CD4-positive, alpha-beta T cell treated with Interferon alpha-2 for 1 hour (primary cell): ENCODE measurements around the gene TSC22D1.

Source experiments
- DNase-seq, 2 donors: peaks; one replicate each; pipeline ENCODE4 v3.0.0-alpha.2; 2020 to 2022

TSC22D1 gene

GRCh38 chr13:44575741-44576350, at the start of gene TSC22D1:
Gene TSC22D1 (minus strand): TSS chr13:44576330. CDS start chr13:44576074, 256 bp downstream.
- DNase-seq, result peak; percentile 54 to 77

- no peak for DNase-seq
Measured at GRCh38 chr13:44622708-44623107, 46.6 kb upstream of the TSC22D1 start.

GRCh38 chr13:44622261-44622660, 46.1 kb upstream of the TSC22D1 start:
- no peak for DNase-seq

- no peak for DNase-seq
Measured at GRCh38 chr13:44620057-44620456, 43.9 kb upstream of the TSC22D1 start.

GRCh38 chr13:44619651-44620050, 43.5 kb upstream of the TSC22D1 start:
- DNase-seq, result no peak

- no peak for DNase-seq
Measured at GRCh38 chr13:44618326-44618725, 42.2 kb upstream of the TSC22D1 start.

GRCh38 chr13:44617648-44618047, 41.5 kb upstream of the TSC22D1 start:
- DNase-seq, result no peak

GRCh38 chr13:44609137-44609536, 33.0 kb upstream of the TSC22D1 start:
- DNase-seq, result no peak

GRCh38 chr13:44605721-44606120, 29.6 kb upstream of the TSC22D1 start:
- DNase-seq, result no peak

- no peak for DNase-seq
Measured at GRCh38 chr13:44605275-44605674, 29.1 kb upstream of the TSC22D1 start.

GRCh38 chr13:44601586-44601985, 25.5 kb upstream of the TSC22D1 start:
- DNase-seq, result no peak

- peak in 1 of 2 donors; percentile 19 for DNase-seq
Measured at GRCh38 chr13:44593861-44594592, 17.9 kb upstream of the TSC22D1 start.

- DNase-seq, result no peak
Measured at GRCh38 chr13:44592216-44592847, 16.2 kb upstream of the TSC22D1 start.

- DNase-seq, result no peak
Measured at GRCh38 chr13:44591316-44591715, 15.2 kb upstream of the TSC22D1 start.

GRCh38 chr13:44583137-44583536, 7.0 kb upstream of the TSC22D1 start:
- no peak for DNase-seq

- no peak for DNase-seq
Measured at GRCh38 chr13:44578067-44578400, 1.9 kb upstream of the TSC22D1 start.

GRCh38 chr13:44577236-44578066, 1.3 kb upstream of the TSC22D1 start:
- DNase-seq, result peak; percentile 95 to 96

GRCh38 chr13:44576351-44577235, 463 bp upstream of the TSC22D1 start:
- no peak for DNase-seq

- peak in 1 of 2 donors; percentile 5 for DNase-seq
Measured at GRCh38 chr13:44575035-44575434, 1.1 kb downstream of the TSC22D1 start.

- DNase-seq, result no peak
Measured at GRCh38 chr13:44574466-44574855, 1.7 kb downstream of the TSC22D1 start.

- DNase-seq, result peak in 1 of 2 donors; percentile 19
Measured at GRCh38 chr13:44573790-44574465, 2.2 kb downstream of the TSC22D1 start.

GRCh38 chr13:44573071-44573470, 3.1 kb downstream of the TSC22D1 start:
- DNase-seq, result no peak
